Kasumi-1 (cell line): ENCODE results near the gene C18orf63.
"Not testable (repeated sequence)": the region's sequence is repeated elsewhere in the genome, so short reads cannot be mapped to it uniquely, and the experiment has no call there.

Experiments used
- DNase-seq, 2 experiments: peaks; one replicate each; lab custom pipeline; 2025; lab: John Stamatoyannopoulos, UW

C18orf63 gene

GRCh38 chr18:74286106-74286855 is 29.4 kb upstream of the C18orf63 start:
- no peak for DNase-seq

DNA sequence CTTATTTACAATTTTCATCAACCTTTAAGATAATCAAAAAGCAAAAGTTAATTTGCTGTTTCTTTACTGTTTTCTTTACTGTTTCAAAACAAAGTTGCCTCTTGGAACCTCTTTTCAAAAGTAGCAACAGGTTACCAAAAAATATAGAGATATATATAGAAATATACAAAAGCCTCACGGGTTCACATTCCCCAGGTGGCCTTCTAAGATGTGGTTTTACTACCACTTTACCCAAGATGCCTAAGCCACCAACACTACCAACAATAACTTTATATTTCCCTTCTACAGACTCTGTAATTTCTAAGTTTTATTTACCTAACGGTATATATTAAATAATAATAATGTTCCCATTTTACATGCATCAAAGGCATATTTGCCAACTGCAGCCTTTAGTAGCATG is 28.8 kb upstream of the C18orf63 start:
- no peak for DNase-seq

DNA sequence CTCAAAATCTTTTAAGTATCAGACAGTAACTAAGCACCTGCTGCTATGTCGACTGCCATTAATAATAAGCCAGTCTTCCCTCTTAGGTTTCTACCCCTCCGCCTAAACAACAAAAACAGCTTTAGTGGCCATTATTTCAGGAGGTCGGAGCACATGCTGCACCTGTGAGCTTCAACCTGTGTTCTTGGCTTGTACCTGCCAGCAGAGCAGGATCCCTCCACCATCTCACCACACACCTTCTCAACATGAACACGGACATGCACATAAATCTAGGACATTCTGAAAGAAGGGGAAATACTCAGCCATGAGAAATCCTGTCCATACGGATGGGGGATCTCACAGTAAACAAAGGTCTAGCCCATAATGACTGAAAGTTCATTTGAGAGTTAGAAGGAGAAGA is 27.6 kb upstream of the C18orf63 start:
- DNase-seq, result no peak

DNA sequence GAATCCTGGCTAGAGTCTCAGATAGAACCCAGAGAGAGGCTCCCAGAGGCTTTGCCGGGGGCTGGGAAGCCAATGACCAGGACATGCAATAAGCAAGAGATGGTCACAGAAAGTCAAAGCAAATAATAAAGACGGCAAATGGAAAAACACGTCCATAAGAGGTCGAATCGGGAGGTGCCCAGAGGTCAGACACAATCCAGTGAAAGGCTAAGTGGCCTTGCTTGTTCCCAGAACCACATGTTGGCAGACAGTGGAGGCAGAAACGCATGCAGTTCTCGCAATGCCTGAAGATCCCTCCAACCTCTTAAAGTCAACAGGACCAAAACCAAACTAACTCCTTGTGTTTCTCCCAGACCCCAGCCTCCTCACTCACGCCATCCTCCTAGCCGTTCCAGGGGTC is 26.9 kb upstream of the C18orf63 start:
- no peak for DNase-seq

DNA sequence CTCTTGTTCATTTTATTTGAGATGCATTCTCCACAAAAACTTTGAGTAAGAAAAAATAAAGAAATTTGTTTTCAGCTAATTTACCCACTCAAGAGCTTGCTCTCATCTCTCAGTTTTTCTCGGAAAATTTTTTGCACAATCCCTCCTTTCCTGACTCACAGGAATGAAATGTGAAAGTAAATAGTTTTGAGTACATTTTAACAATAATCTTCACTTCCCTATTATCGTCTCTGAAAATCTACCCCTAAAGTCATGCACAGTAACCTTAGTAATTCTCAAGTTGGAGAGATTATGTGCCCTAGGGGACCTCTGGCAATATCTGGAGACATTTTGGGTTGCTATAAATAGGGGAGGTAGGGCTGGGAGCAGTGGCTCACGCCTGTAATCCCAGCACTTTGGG is 26.5 kb upstream of the C18orf63 start:
- DNase-seq, result no peak

GRCh38 chr18:74290021-74290420 is 25.6 kb upstream of the C18orf63 start:
- DNase-seq, result no peak

DNA sequence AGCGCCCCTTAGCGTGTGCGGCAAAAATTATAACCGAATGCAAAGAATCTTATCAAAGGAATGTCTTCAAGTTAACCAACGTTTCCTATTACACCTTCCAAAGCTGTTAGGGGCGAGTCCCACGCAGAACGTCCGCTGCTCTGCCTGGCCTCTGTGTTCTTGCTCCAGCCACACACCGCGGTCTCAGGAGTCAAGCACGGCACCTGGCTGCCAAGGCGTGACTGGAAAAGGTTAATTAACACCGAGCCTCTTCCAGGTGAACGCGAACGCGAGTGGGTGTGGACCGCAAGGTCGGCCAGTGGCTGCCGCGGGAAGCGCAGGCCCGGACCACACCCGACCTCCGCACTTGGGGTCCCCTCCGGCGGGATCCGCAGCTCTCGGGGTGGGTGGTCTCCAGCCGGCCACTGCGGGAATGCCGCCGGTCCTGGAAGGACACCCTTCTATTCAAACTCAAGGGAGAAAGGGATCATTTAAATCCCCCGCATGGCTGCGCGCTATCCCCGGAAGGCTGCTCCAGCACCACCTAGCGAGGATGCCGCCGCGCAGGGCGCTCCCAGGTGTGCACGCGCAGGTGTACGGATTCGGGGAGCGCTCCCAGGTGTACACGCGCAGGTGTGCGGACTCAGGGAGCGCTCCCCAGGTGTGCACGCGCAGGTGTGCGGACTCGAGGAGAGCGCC is 24.7 kb upstream of the C18orf63 start:
- DNase-seq, result no peak

- DNase-seq, result no peak
Measured at GRCh38 chr18:74291472-74291770, 24.2 kb upstream of the C18orf63 start.

DNA sequence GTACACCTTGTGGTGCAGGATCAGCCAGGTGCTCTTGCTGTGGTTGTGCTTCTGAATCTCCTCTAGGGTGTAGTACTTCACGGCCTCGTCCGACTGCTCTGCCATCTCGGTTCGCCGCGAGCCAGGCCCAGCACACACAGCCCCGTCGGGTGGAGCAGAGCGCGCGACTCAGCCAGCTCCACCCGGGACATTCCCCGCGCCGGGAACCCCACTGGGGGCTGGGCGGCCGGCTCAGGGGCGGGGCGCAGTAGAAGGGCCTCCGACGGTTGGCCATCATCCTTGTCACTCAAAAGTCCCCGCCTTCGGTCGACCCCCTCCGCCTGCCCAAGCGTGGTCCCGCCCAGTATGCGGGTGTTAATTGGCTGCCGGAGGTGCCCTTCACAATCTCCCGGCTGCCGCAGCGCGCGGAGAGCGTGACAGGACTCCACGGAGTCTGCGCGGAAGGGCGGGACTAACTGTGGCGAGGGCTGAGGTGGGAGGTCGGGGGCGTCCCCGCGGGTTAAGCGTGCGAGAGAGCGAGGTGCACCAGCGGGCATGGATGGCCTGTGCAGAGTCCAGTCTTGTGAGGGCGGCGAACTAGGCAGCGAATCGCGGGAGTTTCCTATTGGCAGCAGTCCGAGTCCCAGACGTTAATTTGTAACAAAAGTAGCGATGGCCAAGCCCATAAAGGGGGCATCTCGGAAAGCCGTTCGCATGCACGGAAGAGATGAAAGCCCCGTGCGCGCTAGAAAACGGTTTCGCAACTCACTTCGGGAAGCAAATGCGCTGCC is 23.7 kb upstream of the C18orf63 start, which contains the start of gene CYB5A:
CYB5A (minus strand) TSS at position 193 of the 770 bp plus-strand sequence; CDS start at position 105, 88 bp downstream.
- DNase-seq, result peak; percentile 86 to 91

- no peak for DNase-seq
Measured at GRCh38 chr18:74292541-74292858, 23.1 kb upstream of the C18orf63 start.

DNA sequence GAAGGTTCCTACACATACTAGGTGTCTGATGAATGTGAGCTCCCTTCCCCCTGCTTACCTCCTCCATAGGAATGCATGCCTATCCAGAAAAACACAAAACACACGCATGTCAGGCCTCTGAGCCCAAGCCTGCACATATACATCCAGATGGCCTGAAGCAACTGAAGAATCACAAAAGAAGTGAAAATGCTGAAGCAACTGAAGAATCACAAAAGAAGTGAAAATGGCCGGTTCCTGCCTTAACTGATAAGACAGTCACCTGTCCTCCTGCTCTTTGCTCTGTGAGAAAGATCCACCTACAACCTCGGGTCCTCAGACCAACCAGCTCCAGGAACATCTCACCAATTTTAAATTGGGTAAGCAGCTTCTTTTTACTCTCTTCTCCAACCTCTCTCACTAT is 22.7 kb upstream of the C18orf63 start:
- DNase-seq, result not testable (repeated sequence)

- no peak for DNase-seq
Measured at GRCh38 chr18:74294526-74294925, 21.1 kb upstream of the C18orf63 start.

DNA sequence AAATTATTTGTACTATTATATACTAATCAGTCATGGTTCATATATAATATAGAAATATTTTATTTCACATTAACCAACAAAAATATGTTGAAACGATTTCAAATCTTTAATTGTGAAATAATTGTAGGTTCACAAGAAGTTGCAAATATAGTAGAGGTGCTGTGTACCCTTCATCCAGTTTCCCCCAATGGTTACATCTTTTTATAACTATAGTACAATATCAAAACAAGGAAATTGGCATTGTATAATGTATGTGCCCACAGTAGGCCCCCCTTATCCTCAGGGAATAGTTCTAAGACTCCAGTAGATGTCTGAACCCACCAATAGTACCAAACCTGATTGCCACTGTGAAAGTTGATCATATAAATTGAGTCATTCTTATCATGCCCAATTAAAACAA is 16.5 kb upstream of the C18orf63 start:
- DNase-seq, result no peak

- no peak for DNase-seq
Measured at GRCh38 chr18:74299746-74300145, 15.9 kb upstream of the C18orf63 start.

- no peak for DNase-seq
Measured at GRCh38 chr18:74303306-74303705, 12.3 kb upstream of the C18orf63 start.

DNA sequence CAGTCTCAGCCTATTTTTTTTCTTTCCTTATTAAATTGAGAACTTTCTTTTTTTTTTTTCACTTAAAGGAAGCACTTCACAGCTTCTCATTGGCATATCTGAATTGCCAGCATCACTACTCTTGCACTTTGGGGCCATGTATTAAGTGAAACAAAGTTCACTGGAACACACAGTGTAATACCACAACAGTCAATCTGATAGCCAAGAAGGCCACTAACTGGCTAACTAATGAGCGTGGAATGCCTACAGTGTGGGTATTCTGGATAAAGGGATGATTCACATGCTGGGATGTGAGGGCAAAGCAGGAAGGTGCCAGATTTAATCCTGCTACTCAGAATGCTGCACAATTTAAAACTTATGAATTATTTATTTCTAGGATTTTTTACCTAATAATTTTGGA is 11.7 kb upstream of the C18orf63 start:
- no peak for DNase-seq

- DNase-seq, result peak in 1 of 2 experiments; percentile 6
Measured at GRCh38 chr18:74310411-74310810, 5.2 kb upstream of the C18orf63 start.

- no peak for DNase-seq
Measured at GRCh38 chr18:74311000-74311399, 4.6 kb upstream of the C18orf63 start.

DNA sequence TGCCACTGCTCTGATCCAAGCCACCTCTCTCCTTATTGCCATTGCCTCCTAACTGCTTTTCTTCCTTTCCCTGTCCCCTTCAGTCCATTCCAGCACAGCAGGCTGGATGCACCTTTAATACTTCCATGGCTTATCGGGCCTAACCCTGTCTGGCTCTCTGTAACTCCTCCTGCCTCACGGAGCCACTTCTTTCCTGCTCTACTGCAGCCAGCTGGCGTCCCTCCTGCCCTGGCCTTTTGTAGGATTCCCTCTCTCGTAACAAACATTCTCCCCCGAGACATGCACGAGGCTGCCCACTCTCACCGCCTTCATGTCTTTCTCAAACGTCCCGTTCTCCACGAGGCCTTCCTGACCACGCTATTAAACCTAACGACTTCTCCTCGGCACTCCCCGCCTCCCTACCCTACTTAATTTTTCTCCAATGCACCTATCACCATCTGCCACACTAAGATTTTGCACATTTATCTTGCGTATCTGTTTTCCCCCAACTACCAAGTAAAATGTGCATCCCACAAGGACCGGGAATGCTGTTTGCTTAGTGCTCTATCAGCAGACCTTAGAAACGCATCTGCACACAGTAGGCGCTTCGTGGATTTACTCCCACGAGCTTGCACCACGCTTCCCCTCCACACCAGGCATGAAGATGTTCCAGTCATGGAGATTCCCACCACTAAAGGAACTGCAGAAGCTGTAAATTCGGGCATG is 728 bp upstream of the C18orf63 start:
- no peak for DNase-seq

- no peak for DNase-seq
Measured at GRCh38 chr18:74316257-74317170, 875 bp downstream of the C18orf63 start.

DNA sequence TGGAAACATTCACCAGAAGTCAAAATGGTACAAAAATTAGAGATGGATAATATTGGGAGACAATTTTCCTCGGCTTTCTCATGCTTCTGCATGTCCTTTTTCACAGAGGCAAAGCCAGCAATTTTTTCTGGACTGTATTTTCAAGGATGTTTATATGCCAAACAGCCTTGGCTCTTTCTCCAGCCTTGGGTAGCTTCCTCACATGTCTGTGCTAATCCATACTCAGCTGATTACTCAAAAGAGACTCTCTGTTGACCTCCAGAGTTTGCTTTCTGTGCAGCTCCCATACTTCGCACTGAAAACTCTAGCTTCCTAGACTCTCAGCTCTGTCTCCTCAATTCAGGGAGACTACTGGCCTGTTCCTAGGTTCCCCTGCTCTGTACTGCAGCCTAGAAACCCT is 10.6 kb downstream of the C18orf63 start:
- no peak for DNase-seq
